Body of pancreas (tissue), 4 donors: Measurements from ENCODE around the gene ZNF512B.

Experiments
- POLR2A ChIP-seq, 3 donors: fragments of 450-650 bp; IDR thresholded peaks; one replicate each; pipeline ENCODE4 v1.6.1; 2016; ENCODE audit warnings: antibody characterized with exemption in 3 of 3, mild to moderate bottlenecking in 2 of 3
- TF ChIP-seq, protein P1 (sequence below), 7 experiments: fragments of 450-650 bp in 4 of 7; fragments of 200-600 bp in 3 of 7; sonication (generic) in 3 of 7; IDR thresholded peaks; one replicate each; pipeline ENCODE4 v1.5.1; 2016 to 2019; ENCODE audit warnings: antibody characterized with exemption in 7 of 7

DNA sequence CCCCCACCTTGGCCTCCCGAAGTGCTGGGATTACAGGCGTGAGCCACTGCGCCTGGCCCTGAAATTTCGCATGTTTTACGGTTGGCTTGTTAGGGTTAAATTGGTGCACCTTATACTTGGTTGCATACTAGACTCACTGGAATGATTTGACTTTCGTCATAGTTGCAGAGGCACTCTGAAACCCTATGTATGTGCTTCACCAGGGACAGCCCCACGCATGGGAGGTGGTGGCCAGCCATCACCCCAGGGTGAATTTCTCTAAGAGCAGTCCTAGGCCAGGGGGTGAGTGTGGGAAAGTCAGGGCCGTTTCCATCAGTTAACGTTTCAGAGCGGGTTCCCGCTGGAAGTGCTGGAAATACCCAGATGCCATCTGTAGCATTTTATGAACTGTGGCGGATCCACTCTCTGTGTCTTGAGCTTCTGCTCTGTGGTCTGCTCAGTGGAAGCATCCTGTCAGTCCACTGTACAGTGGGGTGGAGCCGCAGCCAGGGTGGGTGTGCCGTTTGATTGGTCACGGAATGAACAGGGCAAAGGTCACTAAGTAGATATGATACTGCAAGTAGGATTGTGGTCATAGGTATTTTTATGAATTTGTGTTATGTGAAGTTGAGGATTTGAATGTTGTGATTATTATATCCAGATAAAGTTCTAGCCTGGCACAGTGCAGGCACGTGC, 61.6 kb downstream of the ZNF512B start:
- TF ChIP-seq, protein P1, sequence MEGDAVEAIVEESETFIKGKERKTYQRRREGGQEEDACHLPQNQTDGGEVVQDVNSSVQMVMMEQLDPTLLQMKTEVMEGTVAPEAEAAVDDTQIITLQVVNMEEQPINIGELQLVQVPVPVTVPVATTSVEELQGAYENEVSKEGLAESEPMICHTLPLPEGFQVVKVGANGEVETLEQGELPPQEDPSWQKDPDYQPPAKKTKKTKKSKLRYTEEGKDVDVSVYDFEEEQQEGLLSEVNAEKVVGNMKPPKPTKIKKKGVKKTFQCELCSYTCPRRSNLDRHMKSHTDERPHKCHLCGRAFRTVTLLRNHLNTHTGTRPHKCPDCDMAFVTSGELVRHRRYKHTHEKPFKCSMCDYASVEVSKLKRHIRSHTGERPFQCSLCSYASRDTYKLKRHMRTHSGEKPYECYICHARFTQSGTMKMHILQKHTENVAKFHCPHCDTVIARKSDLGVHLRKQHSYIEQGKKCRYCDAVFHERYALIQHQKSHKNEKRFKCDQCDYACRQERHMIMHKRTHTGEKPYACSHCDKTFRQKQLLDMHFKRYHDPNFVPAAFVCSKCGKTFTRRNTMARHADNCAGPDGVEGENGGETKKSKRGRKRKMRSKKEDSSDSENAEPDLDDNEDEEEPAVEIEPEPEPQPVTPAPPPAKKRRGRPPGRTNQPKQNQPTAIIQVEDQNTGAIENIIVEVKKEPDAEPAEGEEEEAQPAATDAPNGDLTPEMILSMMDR (IDR thresholded peaks at IDR 0.05), result no peak
- no peak for TF ChIP-seq POLR2A (IDR thresholded peaks at IDR 0.05)
